ENCODE results near the gene SLC25A42.
"Not testable (repeated sequence)": the region's sequence is repeated elsewhere in the genome, so short reads cannot be mapped to it uniquely, and the experiment has no call there.

Gene SLC25A42

DNA sequence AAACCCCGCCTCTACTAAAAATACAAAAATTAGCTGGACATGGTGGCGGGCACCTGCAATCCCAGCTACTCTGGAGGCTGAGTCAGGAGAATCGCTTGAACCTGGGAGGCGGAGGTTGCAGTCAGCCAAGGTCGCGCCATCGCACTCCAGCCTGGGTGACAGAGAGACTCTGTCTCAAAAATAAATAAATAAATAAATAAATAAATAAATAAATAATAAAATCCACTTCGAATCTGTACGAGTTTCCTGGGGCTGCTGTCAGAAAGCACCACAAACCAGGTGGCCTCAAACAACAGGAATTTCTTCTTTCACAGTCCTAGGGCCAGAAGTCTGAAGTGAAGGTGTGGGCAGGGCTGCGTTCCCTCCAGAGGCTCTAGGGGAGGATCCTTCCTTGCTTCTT is 38.8 kb downstream of the SLC25A42 start:
- in situ Hi-C loops (cut with HindIII; ENCODE audit: low sequenced_read_pairs), result not testable (repeated sequence)

DNA sequence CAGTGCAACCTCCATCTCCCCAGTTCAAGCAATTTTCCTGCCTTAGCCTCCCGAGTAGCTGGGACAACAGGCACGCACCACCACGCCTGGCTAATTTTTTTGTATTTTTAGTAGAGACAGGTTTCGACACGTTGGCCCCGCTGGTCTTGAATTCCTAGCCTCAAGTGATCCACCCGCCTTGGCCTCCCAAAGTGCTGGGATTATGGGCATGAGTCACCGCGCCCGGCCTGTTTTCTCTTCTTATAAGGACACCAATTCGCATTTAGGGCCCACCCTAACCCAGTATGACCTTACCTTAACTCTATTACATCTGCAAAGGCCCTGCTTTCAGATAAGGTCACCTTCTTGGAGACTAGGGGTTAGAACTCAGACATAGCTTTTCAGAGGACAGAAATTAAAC is 39.4 kb downstream of the SLC25A42 start:
- in situ Hi-C loops (cut with HindIII; ENCODE audit: low sequenced_read_pairs), result no loop called here

DNA sequence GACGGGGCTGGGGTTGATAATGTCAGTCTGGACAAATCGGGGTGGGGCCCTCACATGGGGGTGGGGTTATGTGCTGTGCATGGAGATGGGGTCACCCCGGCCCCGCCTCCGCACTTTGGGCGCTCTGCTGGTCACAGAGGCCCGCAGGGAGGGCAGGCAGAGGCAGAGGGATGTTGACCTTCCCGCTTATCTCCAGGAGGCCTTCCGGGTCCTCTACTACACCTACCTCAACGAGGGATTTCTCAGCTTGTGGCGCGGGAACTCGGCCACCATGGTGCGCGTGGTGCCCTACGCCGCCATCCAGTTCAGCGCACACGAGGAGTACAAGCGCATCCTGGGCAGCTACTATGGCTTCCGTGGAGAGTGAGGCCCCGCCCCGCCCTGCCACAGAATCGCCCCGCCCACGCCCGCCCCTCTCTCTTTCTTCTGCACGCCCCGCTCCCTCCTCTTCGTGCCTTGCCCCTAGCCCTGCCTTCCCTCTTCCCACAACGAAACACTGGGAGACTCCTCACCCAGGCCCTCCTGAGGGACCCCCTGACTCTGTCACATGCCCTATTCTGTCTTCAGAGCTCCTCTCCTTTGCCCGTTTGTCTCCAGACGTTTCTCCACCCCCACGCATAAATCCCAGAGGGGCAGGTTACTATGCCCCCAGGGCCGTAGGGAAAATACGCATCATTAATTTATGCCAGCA is 41.7 kb downstream of the SLC25A42 start:
- in situ Hi-C loops (cut with HindIII; ENCODE audit: low sequenced_read_pairs), result no loop called here

DNA sequence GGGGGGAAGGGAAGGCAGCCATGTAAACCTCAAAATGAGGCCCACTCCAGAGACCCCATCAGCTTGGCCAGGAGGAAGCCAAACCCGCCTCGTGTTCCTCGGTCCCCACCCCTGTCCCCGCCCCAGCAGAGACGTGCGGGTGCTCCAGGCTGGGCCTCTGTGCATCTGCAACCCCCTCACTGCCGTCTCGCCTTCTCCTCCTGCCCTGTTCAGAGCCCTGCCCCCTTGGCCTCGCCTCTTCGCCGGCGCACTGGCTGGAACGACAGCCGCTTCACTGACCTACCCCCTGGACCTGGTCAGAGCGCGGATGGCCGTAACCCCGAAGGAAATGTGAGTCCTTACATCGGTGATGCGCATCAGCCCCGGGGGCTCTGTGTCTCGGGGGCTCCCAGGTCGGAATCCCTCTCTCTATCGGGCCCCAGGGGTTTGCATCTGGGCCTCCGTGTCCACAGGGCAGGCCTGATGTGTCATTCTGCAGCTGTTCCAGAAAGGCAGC is 42.3 kb downstream of the SLC25A42 start:
- in situ Hi-C loops (cut with HindIII; ENCODE audit: low sequenced_read_pairs), result no loop called here

DNA sequence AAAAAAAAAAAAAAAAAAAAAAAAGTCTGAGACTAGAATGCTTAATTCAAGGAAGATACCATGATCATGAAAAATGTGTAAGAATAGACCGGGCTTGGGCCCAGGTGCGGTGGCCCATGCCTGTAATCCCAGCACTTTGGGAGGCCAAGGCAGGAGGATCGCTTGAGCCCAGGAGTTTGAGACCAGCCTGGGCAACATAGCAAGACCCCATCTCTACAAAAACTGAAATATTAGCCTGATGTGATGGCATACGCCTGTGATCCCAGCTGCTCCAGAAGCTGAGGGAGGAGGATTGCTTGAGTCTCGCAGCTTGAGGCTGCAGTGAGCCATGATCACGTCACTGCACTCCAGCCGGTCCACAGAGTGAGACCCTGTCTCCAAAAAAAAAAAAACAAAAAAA is 43.1 kb downstream of the SLC25A42 start:
- in situ Hi-C loops (cut with HindIII; ENCODE audit: low sequenced_read_pairs), result not testable (repeated sequence)

DNA sequence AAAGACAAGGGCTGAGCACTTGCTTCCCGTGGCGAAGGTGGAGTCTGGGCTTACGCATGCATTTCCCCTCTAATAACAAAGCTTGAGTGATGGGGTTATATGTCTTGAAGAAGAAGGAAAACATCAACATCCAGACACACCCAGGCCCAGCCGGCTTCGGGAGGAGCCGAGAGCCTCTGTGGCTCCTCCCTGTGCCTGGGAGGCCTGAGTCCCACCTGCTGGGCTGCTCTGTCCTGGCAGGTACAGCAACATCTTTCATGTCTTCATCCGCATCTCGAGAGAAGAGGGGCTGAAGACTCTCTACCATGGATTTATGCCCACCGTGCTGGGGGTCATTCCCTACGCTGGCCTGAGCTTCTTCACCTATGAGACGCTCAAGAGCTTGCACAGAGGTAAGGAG is 43.9 kb downstream of the SLC25A42 start:
- in situ Hi-C loops (cut with HindIII; ENCODE audit: low sequenced_read_pairs), result no loop called here

DNA sequence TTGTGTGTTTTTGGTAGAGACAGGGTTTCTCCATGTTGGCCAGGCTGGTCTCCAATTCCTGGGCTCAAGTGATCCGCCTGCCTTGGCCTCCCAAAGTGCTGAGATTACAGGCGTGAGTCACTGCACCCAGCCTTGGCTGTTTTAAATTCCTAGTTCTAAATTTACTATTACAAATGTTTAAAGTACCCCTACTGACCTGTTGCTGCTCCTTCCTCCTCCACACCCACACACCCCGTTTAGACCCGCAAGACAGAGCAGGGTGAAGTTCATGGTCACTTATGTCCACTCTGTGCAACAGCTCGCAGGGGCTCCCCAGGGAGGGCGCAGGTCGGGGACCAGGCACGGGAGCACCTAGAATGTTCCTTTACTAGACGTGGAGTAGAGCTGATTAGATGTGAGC is 45.8 kb downstream of the SLC25A42 start:
- in situ Hi-C loops (cut with HindIII; ENCODE audit: low sequenced_read_pairs), result no loop called here

DNA sequence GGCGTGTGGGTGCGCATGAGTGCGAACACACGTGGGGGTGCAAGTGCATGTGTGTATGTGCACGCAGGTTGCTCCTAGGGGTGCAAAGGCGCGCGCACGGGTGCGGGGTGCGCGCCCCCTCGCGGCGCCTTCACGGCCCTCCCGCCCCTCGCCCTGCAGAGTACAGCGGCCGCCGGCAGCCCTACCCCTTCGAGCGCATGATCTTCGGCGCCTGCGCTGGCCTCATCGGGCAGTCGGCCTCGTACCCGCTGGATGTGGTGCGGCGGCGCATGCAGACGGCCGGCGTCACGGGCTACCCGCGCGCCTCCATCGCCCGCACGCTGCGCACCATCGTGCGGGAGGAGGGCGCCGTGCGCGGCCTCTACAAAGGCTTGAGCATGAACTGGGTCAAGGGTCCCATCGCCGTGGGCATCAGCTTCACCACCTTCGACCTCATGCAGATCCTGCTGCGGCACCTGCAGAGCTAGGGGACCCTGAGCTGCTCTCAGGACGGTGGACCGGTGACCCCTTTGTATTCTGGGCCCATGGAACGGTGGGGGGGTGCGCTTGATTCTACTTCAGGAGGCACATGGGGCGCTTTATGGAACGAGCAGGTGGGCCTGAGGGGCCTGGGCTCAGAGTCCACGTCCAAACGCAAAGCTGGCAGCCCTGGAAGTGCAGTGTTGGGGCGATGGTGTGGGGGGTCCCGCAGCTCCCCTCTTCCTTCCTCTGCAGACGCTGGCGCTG is 46.8 kb downstream of the SLC25A42 start:
- in situ Hi-C loops (cut with HindIII; ENCODE audit: low sequenced_read_pairs), result no loop called here

DNA sequence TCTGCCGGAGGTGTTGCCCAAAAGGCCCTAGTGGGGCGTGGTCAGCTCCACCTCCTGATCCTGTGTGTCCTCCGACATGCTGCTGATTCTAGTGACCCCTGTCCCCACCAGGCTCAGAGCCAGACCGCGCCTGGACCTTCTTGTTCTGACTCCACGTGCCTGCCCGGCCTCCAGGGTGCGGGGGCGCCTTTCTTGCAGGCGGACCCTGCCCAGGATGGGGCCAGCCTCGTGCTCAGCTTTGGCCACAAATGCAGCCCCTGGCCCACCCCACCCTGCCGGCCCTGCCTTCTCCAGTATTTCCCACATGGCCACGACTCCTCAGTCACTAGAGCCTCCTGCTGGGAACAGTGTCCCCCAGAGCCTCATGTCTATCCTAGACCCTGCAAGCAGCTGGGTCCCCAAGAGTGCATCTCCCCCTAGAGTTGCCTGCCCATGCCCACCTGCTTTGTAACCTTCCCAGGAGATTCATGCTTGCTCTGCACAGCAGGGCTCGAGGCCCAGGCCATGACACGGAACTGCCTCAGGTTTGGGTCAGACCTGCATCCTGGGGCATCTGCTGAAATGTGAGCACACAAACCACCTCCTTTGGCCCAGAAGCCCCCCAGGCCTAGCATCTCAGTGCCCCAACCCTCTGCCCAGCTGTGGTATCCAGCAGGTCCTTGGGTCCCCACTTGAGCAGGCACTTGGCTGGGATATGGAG is 47.5 kb downstream of the SLC25A42 start:
- in situ Hi-C loops (cut with HindIII; ENCODE audit: low sequenced_read_pairs), result no loop called here

DNA sequence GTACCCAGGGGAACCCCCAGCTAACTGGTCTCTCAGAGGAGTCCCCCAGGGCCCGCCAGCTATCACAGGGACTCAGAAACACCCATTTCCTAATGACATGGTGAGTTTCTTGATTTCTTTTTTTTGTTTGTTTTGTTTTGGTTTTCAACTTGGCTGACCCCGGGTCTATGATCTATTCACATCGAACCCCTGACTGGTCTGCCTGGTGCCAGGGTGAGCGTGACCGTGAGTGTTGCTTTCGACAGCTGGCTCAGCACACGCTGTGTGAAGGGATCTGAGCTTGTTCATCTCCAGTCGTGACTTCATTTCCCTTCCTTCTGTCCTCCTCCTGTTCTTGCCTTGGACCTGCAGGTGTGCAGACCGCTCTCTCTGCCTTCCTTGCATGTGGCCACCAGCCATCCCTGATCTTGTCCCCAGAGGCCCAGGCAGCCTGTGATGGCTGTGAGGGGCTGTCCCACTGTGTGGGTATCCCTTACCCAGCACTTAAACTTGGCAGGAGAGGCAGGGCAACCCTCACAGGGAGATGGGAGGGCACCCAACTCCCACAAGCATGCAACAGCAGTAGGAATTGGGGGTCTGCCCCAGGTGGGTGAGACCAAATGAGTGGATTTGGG is 48.3 kb downstream of the SLC25A42 start:
- in situ Hi-C loops (cut with HindIII; ENCODE audit: low sequenced_read_pairs), result no loop called here

DNA sequence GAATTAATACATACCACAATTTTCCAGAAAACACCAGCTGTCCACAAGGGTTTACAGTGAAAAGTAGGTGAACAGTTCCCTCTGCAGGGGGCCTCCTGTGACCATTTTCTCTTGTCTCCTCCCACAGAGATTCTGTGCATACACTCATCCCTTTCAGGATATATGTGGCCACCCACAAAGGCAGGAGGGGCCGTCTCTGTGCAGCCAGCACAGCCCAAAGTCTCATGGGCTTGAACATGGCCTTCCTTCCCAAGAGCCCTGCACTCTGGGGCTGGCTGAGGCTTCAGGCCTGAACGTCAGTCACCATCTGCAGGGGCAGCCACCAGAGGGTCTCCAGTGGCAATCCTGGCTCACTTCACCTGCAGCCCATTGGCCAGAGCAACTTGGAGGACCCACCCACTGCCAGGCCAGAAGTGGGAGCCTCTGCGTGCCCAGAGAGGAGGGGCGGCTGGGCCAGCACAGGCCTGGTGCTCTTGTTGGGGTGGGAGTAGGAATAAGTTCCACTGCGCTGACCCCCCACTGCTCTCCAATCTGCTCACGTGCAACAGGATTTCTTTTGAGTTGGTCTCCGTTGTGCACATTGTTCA is 49.3 kb downstream of the SLC25A42 start:
- in situ Hi-C loops (cut with HindIII; ENCODE audit: low sequenced_read_pairs), result no loop called here

DNA sequence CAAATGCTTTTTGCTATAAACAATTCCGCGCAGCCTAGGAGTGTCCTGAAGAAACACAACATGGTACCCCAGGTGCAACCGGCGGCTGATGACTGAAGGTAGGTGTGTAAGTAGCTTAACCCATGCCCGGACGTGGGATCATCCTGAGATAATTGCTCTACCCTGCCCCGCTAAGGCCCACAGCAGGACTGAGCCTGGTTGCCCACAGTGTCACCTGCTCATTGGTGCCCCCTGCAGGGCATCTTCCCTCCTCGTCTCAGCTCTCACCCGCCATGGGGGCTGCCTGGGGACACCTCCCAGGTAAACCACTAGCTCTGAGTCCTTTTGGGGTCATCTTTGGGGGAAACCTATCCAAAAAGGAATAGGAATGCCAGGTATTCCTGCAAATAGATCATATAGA is 52.2 kb downstream of the SLC25A42 start:
- in situ Hi-C loops (cut with HindIII; ENCODE audit: low sequenced_read_pairs), result no loop called here

DNA sequence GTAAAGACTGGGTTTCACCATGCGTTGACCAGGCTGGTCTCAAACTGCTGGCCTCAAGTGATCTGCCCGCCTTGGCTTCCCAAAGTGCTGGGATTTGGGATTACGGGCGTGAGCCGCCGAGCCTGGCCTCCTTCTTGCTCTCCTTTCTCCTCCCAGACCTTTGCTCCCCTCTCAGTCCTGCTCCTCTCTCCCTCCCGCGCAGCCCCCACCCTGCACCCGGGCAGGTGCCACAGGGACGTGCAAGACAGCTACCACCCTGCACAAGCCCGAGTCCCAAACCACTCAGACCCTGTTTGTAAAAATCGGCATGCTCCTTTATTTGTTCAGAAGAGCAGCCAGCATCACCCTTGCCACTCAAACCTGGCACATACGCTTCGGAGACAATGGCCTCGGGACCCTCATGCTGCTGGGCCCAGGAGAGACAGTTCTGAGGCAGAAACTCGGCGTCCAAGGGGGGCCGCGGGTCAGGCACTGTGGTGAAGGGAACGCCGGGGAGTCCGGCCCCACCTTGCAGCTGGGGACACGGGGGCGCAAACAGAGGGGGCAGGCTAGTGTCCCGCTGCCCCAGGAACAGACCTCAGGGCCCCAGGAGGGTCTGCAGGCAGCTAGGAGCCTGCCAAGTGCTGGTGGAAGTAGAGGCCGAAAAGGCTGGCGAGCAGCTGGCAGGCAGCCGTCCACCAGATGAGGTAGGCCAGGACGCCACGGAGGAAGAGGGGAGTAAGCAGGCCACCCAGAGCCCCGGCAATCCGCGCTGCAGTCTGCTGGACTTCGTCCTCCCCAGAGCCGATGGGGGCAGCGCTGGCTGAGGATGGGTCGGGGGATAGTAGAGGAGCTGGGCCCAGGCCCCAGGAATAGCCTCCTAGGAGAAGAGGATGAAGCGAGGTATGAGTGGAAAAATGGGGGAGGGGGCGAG is 55.8 kb downstream of the SLC25A42 start:
- in situ Hi-C loops (cut with HindIII; ENCODE audit: low sequenced_read_pairs), result no loop called here

DNA sequence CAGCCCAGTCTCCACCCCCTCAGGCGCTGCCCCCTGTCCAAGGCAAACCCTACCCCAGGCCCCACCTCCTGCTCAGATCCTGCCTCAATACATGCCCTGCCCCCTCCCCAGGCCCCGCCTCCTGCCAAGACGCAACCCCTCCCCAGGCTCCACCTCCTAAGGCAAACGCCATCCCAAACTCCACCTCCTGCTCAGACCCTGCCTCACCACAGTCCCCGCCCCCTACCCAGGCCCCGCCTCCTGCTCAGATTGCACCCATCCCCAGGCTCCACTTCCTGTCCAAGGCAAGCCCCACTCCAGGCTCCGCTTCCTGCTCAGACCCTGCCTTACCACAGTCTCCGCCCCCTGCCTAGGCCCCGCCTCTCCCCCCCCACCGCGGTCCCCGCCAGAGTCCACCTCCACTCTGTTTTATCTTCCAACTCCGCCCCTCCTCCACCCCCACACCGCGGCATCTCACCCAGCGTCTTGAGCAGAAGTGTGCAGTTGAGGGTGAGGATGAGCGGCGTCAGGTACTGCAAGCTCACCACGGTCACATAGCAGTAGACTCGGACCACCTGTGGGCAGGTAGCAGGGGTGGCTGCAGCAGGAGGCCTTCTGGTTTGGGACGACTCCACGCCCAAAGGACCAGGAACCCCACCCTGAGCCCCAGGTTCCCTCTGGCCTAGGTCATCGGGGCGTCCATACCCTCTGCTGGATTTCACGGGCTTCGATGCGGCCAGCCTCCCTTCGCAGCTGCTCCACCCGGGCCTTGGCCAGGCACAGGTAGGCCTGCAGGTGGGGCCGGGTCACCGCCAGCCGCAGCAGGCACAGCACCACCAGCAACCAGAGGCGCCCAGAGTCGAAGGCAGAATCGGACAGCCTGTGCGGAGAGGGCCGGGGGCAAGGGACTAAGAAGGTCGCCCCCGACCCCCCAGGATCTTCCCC is 56.8 kb downstream of the SLC25A42 start:
- in situ Hi-C loops (cut with HindIII; ENCODE audit: low sequenced_read_pairs), result no loop called here

DNA sequence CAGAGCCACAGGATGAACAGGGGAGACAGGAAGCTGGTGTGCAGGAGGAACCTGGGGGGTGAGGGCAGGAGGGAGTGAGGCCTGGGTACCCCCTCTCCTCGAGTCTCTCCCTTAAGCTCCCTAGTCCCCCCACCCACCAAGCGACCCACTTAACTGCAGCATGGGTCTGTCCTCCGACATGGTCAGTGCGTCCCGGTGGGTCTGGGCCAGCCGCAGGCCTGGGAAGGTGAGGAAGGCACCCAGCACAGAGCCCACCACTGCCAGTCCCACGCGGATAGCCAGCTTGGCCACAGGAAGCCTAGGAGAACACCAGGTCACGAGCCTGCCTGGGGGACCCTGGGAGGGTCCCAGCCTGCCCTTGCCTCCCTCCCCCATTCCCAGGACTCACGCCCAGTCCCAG is 57.6 kb downstream of the SLC25A42 start:
- in situ Hi-C loops (cut with HindIII; ENCODE audit: low sequenced_read_pairs), result no loop called here

DNA sequence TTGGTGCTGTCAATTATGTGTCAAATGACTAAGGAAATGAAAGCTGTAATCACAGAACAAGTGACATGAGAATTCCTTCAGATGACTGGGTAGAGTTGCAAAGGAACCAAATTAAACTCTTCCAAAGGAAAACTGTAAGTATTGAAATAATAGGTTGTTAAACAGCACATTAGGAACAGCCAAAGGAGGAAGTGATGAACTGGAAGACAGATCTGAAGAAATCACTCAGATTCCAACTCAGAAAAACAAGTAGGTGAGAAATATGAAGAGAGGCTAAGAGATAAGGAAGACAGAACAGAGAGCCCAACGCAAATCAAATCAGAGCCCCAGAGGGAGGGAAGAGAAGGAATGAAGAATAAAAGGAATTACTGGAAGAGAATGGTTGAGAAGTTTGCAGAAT is 59.1 kb downstream of the SLC25A42 start:
- in situ Hi-C loops (cut with HindIII; ENCODE audit: low sequenced_read_pairs), result no loop called here

DNA sequence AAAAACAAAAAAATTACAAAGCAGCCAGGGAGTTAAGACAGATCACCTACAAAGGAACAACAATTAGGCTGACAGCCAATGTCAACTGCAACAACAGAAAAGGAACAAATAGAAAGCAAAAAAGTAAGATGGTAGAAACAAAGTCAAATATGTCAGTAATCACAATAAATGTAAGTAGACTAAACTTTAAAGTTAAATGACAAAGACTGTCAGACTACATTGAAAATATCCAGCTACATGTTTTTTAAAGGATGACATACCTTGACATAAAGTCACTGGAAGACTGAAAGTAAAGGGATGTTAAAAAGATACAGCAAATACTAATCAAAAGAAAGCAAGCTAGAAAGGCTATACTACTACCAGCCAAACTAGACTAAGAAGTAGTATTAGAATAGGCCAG is 59.6 kb downstream of the SLC25A42 start:
- in situ Hi-C loops (cut with HindIII; ENCODE audit: low sequenced_read_pairs), result no loop called here

DNA sequence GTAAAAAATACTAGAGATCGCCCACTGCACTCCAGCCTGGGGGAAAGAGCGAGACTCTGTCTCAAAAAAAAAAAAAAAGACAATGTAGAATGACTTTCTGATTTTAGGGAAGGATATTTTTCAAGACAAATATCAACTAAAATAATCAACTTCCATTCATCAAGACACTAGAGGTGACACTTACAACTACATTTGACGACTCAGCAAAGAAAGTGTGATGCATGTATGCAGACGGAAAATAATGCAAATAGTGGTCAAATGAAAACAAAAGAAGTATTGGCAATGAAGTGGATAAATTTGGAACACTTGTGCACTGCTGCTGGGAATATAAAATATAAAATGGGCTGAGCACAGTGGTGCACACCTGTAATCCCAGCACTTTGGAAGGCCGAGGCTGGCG is 62.3 kb downstream of the SLC25A42 start:
- in situ Hi-C loops (cut with HindIII; ENCODE audit: low sequenced_read_pairs), result no loop called here

DNA sequence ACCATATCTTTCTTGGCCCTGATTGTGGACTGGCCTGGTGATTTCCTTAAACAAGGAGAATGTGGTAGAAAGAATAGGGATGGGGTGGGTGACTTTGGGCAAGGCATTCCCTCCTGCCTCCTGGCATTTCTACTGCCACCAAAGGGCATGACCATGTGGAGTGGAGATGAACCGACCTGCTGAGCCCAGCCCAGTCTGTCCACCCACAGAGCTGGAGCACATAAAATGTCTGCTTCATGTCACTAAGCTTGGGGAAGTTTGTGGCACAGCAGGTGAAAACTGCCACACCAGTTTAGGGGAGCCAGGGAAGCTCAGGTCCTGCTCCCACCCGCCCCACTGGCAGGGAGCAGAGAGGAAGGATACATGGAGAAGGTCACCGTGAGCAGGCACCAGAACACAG is 68.2 kb downstream of the SLC25A42 start:
- in situ Hi-C loops (cut with HindIII; ENCODE audit: low sequenced_read_pairs), result no loop called here
